GM21360 (cell line): ENCODE data around the gene SCIN.
"Not testable (repeated sequence)": the region's sequence is repeated elsewhere in the genome, so short reads cannot be mapped to it uniquely, and the experiment has no call there.

Source experiments
- ATAC-seq: cut with Tn5 transposase; IDR thresholded peaks from one replicate; pipeline ENCODE4 v1.9.1; 2021; ENCODE audit warnings: mild to moderate bottlenecking, moderate library complexity; ENCODE audit not compliant: unreplicated experiment

Gene SCIN

DNA sequence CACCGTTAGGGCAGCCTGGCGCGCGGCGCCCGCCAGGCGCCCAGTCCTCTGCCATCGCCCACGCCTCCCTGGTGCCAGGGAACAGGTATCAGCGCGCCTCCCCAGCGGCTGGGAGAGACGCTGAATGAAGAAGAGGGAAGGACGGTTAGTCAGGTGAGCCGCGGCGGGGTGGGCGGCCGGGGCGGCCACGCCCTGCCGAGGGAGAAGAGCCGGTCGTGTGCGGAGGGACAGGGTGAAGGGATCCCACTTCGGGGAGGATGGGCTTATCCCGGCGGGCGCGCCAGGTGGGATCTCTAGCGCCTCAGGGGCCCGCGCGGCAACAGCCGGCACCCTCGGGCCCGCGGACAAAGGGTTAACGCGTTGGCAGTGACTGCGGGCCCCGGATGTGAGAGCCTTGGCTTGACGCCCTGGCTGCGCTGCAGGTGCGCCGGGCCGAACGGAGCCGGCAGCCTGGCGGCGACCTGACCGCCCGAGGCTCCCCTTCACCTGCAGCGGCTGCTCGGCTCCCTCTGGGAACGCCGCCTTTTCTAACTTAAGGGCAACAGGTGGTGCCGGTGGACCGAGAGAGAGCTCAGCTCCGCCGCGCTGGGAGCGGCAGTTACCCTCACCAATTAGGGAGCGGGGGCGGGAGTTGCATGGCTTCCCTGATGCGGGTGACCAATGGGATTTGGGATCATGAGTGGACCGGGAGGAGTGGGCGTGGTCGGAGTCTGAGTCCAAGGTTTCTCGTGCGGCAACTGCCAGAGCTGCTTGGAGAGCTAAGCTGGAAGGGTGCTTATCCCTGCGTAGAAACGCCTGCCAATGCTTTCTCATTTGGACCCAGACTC is 116.6 kb downstream of the SCIN start, which contains the start of gene ARL4A:
Gene ARL4A, plus strand, starts transcription at position 743 of the 827 bp plus-strand sequence. CDS start 622 bp downstream, outside the sequence.
- peak; percentile 80 for ATAC-seq

DNA sequence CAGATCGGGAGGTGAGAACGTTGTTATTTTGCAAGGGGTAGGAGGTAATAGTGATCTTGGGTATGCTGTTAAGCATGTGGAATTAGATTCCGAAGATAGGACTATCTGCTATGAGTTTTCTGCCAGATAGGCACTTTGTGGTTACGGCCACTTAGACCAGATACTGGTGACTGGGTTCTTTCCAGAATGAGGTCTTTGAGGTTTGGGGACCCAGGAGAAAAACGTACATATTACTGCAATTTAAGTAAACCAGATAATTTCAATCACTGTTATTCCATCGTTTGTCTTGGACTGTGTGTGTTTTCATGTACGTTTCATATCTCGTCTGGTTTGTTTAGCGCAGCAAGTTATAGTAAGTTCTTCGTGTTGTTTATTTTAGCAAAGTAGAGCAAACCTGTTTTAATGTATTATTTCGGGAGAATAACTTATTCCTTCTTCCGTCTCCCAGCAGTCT is 117.2 kb downstream of the SCIN start:
- no peak for ATAC-seq

DNA sequence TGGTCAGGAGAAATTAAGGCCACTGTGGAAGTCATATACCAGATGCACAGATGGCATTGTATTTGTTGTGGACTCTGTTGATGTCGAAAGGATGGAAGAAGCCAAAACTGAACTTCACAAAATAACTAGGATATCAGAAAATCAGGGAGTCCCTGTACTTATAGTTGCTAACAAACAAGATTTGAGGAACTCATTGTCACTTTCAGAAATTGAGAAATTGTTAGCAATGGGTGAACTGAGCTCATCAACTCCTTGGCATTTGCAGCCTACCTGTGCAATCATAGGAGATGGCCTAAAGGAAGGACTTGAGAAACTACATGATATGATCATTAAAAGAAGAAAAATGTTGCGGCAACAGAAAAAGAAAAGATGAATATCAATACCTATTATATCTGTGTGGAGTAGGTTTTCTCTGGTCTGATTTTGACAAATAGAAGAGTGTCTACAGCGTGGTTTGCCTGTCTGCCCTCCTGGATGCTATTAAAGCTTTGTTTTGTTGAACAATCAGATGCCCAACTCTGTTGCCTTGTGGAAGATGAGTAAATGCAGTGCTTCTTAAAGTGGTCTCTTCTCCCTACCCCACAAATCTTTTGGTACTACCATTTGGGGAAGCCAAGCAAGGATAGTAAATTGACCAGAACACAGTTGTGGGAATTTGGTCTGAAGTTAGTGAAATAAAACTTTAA is 118.1 kb downstream of the SCIN start:
- not testable (repeated sequence) for ATAC-seq

DNA sequence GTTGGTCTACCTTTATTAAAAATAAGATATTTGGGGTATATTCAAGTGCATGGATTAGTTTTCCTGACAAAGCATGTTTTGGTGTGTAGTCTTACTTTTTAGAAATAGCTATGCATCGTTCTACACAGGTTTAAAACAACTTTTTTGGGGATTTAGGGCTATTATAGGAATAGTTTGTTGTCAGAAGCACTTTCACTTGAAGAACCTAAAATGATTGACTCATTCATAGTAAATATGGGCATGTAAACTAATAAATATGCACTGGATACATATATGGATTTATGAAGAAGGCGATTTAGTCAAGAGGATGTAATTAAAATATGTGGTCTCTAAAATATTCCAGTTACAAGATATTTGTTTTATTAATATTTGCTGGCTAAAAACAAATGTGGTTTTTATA is 118.9 kb downstream of the SCIN start:
- ATAC-seq, result no peak

DNA sequence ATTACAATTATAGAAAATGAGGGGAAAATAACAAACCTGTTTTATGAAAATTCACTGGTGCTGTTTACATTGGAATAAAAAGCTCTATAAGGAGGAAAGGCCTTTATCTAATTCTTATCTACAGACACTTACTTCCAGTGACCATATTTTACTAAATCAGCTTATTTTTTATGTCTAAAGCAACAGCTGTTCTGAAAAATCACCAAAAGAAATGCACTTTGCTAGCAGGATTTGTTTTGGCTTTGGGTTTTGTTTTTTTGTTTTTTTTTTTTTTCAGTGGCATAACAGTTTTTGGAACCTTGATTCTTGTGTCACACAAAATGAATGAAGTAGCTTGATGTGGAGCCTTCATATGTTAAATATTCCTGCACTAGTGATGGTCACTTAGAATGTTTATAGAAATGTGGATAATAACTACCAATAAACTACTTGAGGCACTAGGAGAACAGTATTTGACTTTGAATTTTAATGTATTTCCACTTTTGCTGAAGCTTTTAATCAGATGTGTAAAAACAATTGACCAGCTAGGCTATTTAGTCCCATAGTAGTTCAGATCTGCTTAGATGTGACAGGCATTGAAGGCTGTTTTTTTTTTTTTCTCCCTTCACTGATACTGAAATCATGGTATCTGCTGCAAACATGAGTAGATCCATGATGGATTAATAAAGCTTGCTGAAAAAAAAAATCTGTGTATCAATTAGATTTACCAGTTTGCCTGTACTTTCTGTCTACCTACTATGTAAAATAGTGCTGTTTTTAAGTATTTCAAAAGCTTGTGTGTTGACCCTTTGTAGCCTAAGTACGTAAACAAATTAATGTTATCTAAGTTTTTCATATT is 119.7 kb downstream of the SCIN start:
- no peak for ATAC-seq

DNA sequence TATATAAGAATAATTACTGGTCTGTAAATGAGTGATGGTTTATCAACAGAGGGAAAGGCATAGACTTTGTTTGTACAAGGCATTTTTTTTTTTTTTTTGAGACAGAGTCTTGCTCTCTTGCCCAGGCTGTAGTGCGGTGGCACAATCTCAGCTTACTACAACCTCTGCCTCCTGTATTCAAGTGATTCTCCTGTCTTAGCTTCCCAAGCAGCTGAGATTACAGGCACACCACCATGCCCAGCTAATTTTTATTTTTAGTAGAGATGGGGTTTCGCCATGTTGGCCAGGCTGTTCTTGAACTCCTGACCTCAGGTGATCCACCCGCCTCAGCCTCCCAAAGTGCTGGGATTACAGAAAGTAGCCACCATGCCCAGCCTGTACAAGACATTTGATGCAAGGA is 120.9 kb downstream of the SCIN start:
- not testable (repeated sequence) for ATAC-seq

DNA sequence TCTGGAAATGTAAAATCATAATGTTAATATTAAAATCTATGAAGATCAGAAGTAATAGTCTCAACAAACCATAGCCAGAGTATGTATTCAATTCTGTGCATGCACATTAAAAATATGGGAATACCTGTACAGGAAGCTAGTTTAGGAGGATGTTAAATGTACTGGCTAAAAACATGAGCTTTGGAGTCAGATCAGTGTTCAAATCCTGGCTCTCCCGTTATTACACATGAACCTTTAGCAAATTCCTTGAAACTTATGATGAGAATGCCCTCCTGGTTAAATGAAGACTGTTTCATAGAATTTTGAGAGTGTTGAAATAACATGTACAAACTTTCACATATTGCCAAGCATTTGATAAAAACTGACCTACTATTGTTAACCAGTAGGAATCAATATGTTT is 121.5 kb downstream of the SCIN start:
- no peak for ATAC-seq

DNA sequence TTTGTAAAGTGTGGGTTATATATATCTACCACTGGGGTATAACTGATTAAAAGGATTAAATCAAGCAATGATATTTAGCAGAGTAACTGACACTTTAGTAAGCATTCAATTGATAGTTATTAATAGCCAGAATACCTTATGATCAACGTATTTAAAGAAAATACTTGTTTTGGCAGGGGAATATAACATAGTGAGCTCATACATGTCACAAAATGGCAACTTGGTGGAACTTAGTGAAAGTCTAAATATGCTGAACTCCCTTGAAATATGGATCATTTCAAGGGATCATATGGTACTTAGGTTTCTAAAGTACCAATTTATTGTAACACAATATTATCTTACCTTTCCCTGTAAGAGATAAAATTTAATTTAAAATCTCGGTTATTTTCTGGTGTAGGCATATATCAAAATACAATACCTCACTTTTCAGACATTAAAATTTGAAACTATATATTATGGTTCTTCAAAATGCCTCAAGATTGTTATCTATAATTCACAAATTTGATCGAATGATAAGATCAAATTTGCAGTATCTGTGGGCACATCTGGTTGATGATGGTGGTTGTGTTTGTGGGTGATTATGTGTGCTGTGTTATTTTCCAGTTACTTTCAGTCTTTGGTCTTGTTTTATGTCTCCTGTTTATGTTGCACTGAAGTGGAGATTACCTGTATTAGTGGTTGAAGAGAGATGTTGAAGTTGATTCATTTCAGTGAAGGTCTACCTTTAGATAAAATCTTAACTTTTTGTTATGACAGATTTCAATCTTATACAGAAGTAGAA is 122.1 kb downstream of the SCIN start:
- ATAC-seq, result no peak

DNA sequence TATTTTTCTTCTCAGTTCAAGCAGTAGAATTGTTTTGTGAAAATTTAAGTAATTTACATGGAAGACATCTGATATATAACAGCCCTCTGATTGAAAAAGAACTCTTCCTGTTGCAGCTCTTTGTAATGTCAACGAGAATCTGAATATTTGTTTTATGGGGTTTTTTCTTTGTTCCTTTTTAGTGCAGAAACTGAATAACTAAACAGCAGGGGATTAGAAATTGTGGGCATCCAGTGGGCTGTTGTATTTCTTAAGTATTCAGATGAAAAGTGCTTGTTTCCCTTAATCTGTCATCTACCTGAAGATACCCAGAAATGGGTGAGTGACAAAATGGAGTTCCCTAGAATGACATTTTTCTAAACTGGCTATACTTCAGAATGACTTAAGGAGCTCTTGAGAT is 124.3 kb downstream of the SCIN start:
- ATAC-seq, result no peak

DNA sequence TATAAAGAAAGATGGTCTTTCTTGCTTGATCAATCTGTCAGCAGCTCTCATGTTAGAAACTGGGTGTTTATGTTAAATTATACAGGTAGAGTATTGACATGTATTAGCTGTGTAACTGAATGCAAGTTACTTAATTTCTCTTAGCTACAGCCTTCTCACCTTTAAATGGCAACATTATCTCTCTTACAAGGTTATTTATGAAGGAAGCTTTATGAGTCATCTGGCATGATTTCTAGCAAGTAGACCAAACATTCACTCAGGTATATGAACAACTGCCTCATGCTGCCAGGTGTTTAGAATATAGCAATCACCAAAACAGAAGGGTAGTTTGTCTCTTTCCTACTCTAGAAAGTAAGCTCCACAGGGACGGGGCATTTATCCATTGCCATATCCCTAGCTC is 125.4 kb downstream of the SCIN start:
- no peak for ATAC-seq

DNA sequence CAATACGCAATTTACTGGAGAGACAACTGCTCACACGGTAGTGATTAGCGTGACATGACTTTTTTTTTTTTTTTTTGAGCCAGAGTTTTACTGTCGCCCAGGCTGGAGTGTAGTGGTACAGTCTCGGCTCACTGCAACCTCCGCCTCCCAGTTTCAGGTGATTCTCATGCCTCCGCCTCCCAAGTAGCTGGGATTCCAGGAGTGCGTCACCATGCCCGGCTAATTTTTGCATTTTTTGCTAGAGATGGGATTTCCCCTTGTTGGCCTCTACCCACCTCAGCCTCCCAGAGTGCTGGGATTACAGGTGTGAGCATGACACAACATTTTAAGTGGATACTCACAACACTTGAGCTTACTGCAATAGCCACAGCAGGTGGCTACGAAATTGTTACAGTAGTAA is 128.8 kb downstream of the SCIN start:
- ATAC-seq, result no peak

DNA sequence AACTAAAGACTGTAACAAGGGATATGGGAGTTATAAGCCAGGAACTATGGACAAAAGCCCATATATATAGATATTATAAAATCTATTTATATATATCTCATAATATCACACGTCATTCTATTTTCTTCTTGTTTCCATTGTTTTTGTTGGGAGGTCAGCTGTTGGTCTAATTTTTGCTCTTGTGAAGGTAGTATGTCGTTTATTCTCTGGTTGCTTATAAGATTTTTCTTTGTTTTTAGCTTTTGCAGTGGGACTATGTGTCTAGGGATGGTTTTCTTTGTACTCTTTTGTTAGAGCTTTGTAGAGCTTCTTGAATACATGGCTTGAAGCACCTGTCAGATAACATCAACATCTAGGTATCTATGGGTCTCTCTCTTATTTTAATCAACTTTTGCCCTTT is 130.9 kb downstream of the SCIN start:
- no peak for ATAC-seq

DNA sequence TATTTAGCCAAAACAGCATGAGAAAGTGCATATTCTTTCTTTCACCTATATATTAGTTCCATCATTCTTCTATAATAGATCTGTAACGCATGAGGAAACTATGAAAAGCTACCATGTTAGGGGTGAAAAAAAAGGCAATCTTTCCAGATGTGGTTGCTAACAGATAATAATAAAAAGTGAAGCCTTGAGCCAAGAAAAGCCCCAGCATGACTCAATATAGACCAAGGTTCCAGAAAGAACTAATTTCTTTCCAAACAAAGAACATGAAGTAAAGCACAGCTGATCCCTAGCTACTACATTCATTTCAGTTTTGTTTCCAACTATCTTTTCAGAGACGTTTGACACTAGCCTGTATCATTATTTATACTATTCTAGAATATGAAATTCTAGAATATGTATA is 133.4 kb downstream of the SCIN start:
- ATAC-seq, result no peak

DNA sequence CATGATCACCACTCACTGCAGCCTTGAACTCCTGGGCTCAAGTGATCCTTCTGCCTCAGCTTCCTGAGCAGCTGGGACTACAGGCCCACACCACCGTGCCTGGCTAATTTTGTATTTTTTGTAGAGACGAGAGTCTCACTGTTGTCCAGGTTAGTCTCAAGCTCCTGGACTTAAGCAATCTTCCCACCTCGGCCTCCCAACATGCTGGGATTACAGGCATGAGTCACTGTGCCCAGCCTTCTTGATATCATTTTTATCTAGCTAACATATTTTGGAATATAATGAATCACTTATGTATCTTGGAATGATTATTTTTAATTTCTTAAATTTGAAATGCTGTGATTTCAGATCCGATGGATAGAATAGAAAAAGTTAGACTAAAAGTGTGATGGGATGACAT is 135.4 kb downstream of the SCIN start:
- ATAC-seq, result no peak

DNA sequence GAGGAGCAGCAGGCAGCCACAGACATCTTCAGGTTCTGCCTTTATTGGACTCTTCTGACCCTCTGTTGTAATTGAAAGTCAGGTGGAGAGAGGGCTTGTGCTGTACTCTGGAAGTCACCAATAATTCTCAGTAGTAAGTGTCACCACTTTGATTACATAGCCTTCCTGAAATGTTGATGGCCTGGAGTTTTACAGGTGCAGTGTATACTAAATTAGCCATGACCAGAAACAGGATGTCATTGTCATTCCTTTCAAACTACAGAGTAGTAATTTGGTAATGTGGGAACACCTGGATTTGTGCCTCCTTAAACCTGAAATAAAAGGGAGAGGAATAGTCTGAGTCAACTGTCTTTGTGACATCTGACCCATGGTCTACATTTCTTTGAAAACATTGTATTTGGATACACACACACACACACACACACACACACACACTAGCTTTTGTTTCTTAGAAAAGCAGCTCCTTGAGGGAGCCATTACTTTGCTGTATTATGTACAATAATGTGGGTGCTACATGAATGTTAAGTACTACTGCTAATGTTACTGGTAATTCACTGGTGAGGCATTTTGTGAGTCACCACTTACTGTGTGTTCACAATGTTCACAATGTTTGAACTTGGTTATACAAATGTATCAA is 136.5 kb downstream of the SCIN start:
- no peak for ATAC-seq

DNA sequence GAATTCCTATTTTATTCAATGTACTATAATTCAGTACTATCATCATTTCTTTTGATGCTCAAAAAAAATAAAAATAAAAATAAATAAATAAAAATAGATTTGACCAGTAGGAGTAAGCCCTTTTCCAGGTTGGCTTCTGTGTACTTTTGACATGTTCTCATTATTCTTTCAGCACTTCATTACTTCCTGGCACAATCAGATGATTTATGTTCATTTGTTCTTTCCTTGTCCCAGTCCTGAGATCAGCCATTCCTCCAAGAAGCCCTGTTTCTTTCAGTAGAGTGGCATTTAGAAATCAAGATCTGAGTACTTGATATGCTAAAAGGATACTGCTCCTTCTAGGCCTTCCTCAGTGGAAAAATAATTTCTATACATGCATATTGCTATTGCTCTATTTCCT is 137.8 kb downstream of the SCIN start:
- ATAC-seq, result no peak
